Smooth muscle cell (in vitro differentiated cells): ENCODE data around the gene RLN2. TPM values are rescaled to one million over a fixed set of nuclear protein-coding genes. Genes with fewer than 3 reads are reported as not detected.
A peak's percentile ranks its signal among the peaks of the same experiment; 100 is the strongest.
"Not testable (repeated sequence)": the region's sequence is repeated elsewhere in the genome, so short reads cannot be mapped to it uniquely, and the experiment has no call there.

ENCODE experiments used
- DNase-seq: peaks from one replicate; lab custom pipeline; 2025; ENCODE audit not compliant: unreplicated experiment; lab: John Stamatoyannopoulos, UW
- H2AFZ ChIP-seq: fragments of 200-600 bp; sonication (generic); 2 replicates; pipeline ENCODE4 v1.6.0; 2016; ENCODE audit warnings: antibody characterized with exemption, low read depth, mild to moderate bottlenecking
- H3F3A ChIP-seq: fragments of 200-600 bp; sonication (generic); 2 replicates; pipeline ENCODE4 v1.6.0; 2017; ENCODE audit warnings: antibody characterized with exemption, low read depth
- H3K27ac ChIP-seq: fragments of 200-600 bp; sonication (generic); 2 replicates; pipeline ENCODE4 v1.5.1; 2016; ENCODE audit warnings: low read depth, mild to moderate bottlenecking
- H3K27me3 ChIP-seq: fragments of 200-600 bp; sonication (generic); 2 replicates; pipeline ENCODE4 v1.6.1; 2016; ENCODE audit warnings: low read depth, mild to moderate bottlenecking
- H3K36me3 ChIP-seq: fragments of 200-600 bp; sonication (generic); 2 replicates; pipeline ENCODE4 v1.5.1; 2016; ENCODE audit warnings: low read depth
- H3K4me1 ChIP-seq: fragments of 200-600 bp; sonication (generic); 2 replicates; pipeline ENCODE4 v1.5.1; 2016; ENCODE audit warnings: low read depth
- H3K4me2 ChIP-seq: fragments of 200-600 bp; sonication (generic); 2 replicates; pipeline ENCODE4 v1.6.0; 2016; ENCODE audit warnings: mild to moderate bottlenecking
- H3K4me3 ChIP-seq: fragments of 200-600 bp; sonication (generic); 2 replicates; pipeline ENCODE4 v1.5.1; 2016; ENCODE audit warnings: mild to moderate bottlenecking
- H3K79me2 ChIP-seq: fragments of 200-600 bp; sonication (generic); 2 replicates; pipeline ENCODE4 v1.6.0; 2016; ENCODE audit warnings: low read depth, mild to moderate bottlenecking
- H3K9ac ChIP-seq: fragments of 200-600 bp; sonication (generic); 2 replicates; pipeline ENCODE4 v1.6.0; 2016; ENCODE audit warnings: low read depth
- H3K9me3 ChIP-seq: fragments of 200-600 bp; sonication (generic); replicated peaks from 2 replicates; pipeline ENCODE4 v1.5.1; 2016; ENCODE audit warnings: low read depth
- H4K20me1 ChIP-seq: fragments of 200-600 bp; sonication (generic); 2 replicates; pipeline ENCODE4 v1.6.0; 2016; ENCODE audit warnings: low read depth
- CTCF ChIP-seq: fragments of 200-600 bp; sonication (generic); IDR thresholded peaks from 2 replicates; pipeline ENCODE4 v1.5.1; 2017; ENCODE audit warnings: borderline replicate concordance, mild to moderate bottlenecking, antibody characterized with exemption; ENCODE audit not compliant: insufficient read depth, poor library complexity, severe bottlenecking
- WGBS: methylation state at CpG from one replicate; pipeline ENCODE4 v1.1.7; 2016; ENCODE audit warnings: low lambda C conversion rate; 5-methylcytosine and 5-hydroxymethylcytosine counted together
- polyA plus RNA-seq: library from polyadenylated mRNA; unstranded; fragments of >200 nt; fragmentation: Nextera tagmentation; extraction: Ambion mirVana; gene quantifications from 2 replicates; pipeline ENCODE4 v1.2.1, GENCODE V29; 2016
- total RNA-seq: library from RNA; depleted of rRNA; stranded (reverse); fragments of >200 nt; gene quantifications from 2 replicates; pipeline ENCODE4 v1.2.3, GENCODE V29; 2014

Gene RLN2
- total and polyA plus RNA-seq, 2 experiments from 2014 or later, result 0.31 to 0.67 TPM

- no peak overlapping the region for H3K27ac ChIP-seq
- no peak for DNase-seq
- 82% methylated on average over 4 of the region's 4 CpGs for WGBS
- no peak for TF ChIP-seq CTCF
- no peaks in the 10 kb centered on the region for H3K9me3 ChIP-seq
- no peaks in the 10 kb centered on the region for H3K36me3 ChIP-seq
- no peaks in the 10 kb centered on the region for H3K79me2 ChIP-seq
- no peak overlapping the region for H3K4me2 ChIP-seq
- H3K4me1 ChIP-seq, result no peaks in the 10 kb centered on the region
- no peaks in the 10 kb centered on the region for H3K27me3 ChIP-seq
- H3K9ac ChIP-seq, result no peak overlapping the region
- no peak overlapping the region for H2AFZ ChIP-seq
- no peaks in the 10 kb centered on the region for H4K20me1 ChIP-seq
- H3K4me3 ChIP-seq, result no peak overlapping the region
- H3F3A ChIP-seq, result no peaks in the 10 kb centered on the region
Measured at GRCh38 chr9:5336688-5337087, 32.2 kb upstream of the RLN2 start.

GRCh38 chr9:5331276-5331675 lies 26.8 kb upstream of the RLN2 start:
- not testable (repeated sequence) for H3K9ac ChIP-seq, H3K36me3 ChIP-seq, H3K79me2 ChIP-seq, H3F3A ChIP-seq, H2AFZ ChIP-seq, H3K4me2 ChIP-seq, H3K9me3 ChIP-seq, H3K4me1 ChIP-seq, H3K4me3 ChIP-seq, H3K27me3 ChIP-seq, DNase-seq, H3K27ac ChIP-seq, H4K20me1 ChIP-seq
- WGBS, result 87% methylated on average over 3 of the region's 3 CpGs

GRCh38 chr9:5326893-5327548 lies 22.5 kb upstream of the RLN2 start:
- Histone ChIP-seq H3K4me2 (peak overlapping the region; percentile 63), H3K36me3 (no peaks in the 10 kb centered on the region), H3K9me3 (no peaks in the 10 kb centered on the region), H2AFZ (peak overlapping the region; percentile 69), H3K4me1 (no peaks in the 10 kb centered on the region), H3K27me3 (no peaks in the 10 kb centered on the region), H3K4me3 (no peak overlapping the region), H3K79me2 (no peaks in the 10 kb centered on the region), H4K20me1 (no peaks in the 10 kb centered on the region), H3K9ac (no peak overlapping the region), H3F3A (no peaks in the 10 kb centered on the region), H3K27ac (no peak overlapping the region)
- no peak for DNase-seq
- no peak for TF ChIP-seq CTCF
- 45% methylated on average over 10 of the region's 10 CpGs for WGBS

- Histone ChIP-seq H2AFZ (no peak overlapping the region), H3K9me3 (no peaks in the 10 kb centered on the region), H3K79me2 (no peaks in the 10 kb centered on the region), H4K20me1 (no peaks in the 10 kb centered on the region), H3K4me2 (no peak overlapping the region), H3K9ac (no peak overlapping the region), H3K27me3 (no peaks in the 10 kb centered on the region), H3K4me1 (no peaks in the 10 kb centered on the region), H3F3A (no peaks in the 10 kb centered on the region), H3K36me3 (no peaks in the 10 kb centered on the region), H3K4me3 (no peak overlapping the region), H3K27ac (no peak overlapping the region)
- no peak for DNase-seq
- no peak for TF ChIP-seq CTCF
Measured at GRCh38 chr9:5326187-5326586, 21.7 kb upstream of the RLN2 start.

- not testable (repeated sequence) for H3K4me1 ChIP-seq, H3K4me3 ChIP-seq, H3K79me2 ChIP-seq, H3K36me3 ChIP-seq, H3K9me3 ChIP-seq, H3K27me3 ChIP-seq, DNase-seq, H3K9ac ChIP-seq, H3K27ac ChIP-seq, H4K20me1 ChIP-seq, H2AFZ ChIP-seq, H3F3A ChIP-seq, H3K4me2 ChIP-seq
- whole genome bisulfite sequencing, result 74% methylated on average over 1 of the region's 1 CpG
Measured at GRCh38 chr9:5321601-5322000, 17.1 kb upstream of the RLN2 start.
